B cell (primary cell): ENCODE measurements around the gene PSMD8. TPM values are rescaled to one million over a fixed set of nuclear protein-coding genes. Genes with fewer than 3 reads are reported as not detected.

Source experiments
- ATAC-seq: fragments of 200-7000 bp; cut with Tn5 transposase; one replicate; pipeline ENCODE4 v1.10.0; 2021; ENCODE audit warnings: low read depth, mild to moderate bottlenecking, moderate number of reproducible peaks, moderate library complexity
- CTCF ChIA-PET: fragments of 350-600 bp; sonication (Branson Sonifier 250); formaldehyde crosslinking; loops from one replicate; lab custom pipeline; 2021; ENCODE audit warnings: antibody characterized with exemption, inconsistent platforms; lab: Charles Lee
- POLR2A ChIA-PET: fragments of 350-600 bp; sonication (Branson Sonifier 250); formaldehyde crosslinking; loops from one replicate; lab custom pipeline; 2021; ENCODE audit warnings: antibody characterized with exemption; lab: Charles Lee
- DNase-seq: peaks from one replicate; pipeline ENCODE4 v3.0.0; 2013
- H2AFZ ChIP-seq: 2 replicates; pipeline ENCODE4 v1.6.1; 2012; ENCODE audit warnings: mild to moderate bottlenecking, low read depth, low read length; ENCODE audit not compliant: insufficient read depth, poor library complexity, severe bottlenecking
- H3K27ac ChIP-seq, 2 donors: 1 replicate in 1 of 2; 2 replicates in 1 of 2; pipeline ENCODE4 v1.5.1; 2012 to 2013; ENCODE audit warnings: low read length in 2 of 2, mild to moderate bottlenecking in 2 of 2, moderate library complexity in 1 of 2
- H3K27me3 ChIP-seq, 4 experiments: fragments of 200-600 bp in 1 of 4; sonication (generic) in 1 of 4; replicated peaks in 1 of 4; 1 replicate in 2 of 4; 2 replicates in 2 of 4; pipeline versions ENCODE4 v1.6.1 to v1.7.0; 2013 to 2016; ENCODE audit warnings: low read length in 3 of 4, mild to moderate bottlenecking in 2 of 4, mixed read lengths in 1 of 4, moderate library complexity in 1 of 4; ENCODE audit not compliant: insufficient read depth in 4 of 4, control insufficient read depth in 3 of 4; ENCODE audit errors: control extremely low read depth in 1 of 4
- H3K36me3 ChIP-seq, 2 experiments: replicated peaks in 1 of 2; 1 replicate in 1 of 2; 2 replicates in 1 of 2; pipeline versions ENCODE4 v1.6.1 to v1.7.1; 2013; ENCODE audit warnings: low read length in 1 of 2; ENCODE audit not compliant: insufficient read depth in 2 of 2, control insufficient read depth in 1 of 2; ENCODE audit errors: control extremely low read depth in 1 of 2, extremely low read depth in 1 of 2
- H3K4me1 ChIP-seq, 2 donors: fragments of 200-600 bp in 1 of 2; sonication (generic) in 1 of 2; 1 replicate in 1 of 2; 2 replicates in 1 of 2; pipeline versions ENCODE4 v1.5.1 to v1.6.1; 2013 to 2017; ENCODE audit warnings: low read length in 2 of 2; ENCODE audit not compliant: control insufficient read depth in 2 of 2, insufficient read depth in 2 of 2
- H3K4me2 ChIP-seq: replicated peaks from 2 replicates; pipeline ENCODE3; 2012; ENCODE audit warnings: mild to moderate bottlenecking, low read depth, low read length; ENCODE audit not compliant: poor library complexity, severe bottlenecking
- H3K4me3 ChIP-seq, 5 experiments: fragments of 200-600 bp in 1 of 5; sonication (generic) in 1 of 5; 1 replicate in 3 of 5; 2 replicates in 2 of 5; pipeline versions ENCODE4 v1.5.1 to v1.7.0; 2011 to 2016; ENCODE audit warnings: low read length in 4 of 5, mild to moderate bottlenecking in 4 of 5, low read depth in 2 of 5, control low read depth in 1 of 5, moderate library complexity in 1 of 5; ENCODE audit not compliant: insufficient read depth in 1 of 5; ENCODE audit errors: control extremely low read depth in 1 of 5, extremely low read depth in 1 of 5
- H3K79me2 ChIP-seq: fragments of 200-600 bp; sonication (generic); one replicate; pipeline ENCODE4 v1.6.0; 2016; ENCODE audit warnings: low read length; ENCODE audit not compliant: control insufficient read depth, insufficient read depth
- H3K9ac ChIP-seq: fragments of 200-600 bp; sonication (generic); 2 replicates; pipeline ENCODE4 v1.6.1; 2017; ENCODE audit warnings: mild to moderate bottlenecking, low read length, moderate library complexity
- H3K9me3 ChIP-seq, 3 donors: one replicate each; pipeline versions ENCODE4 v1.6.1 to v1.7.1; 2013; ENCODE audit warnings: low read length in 2 of 3; ENCODE audit not compliant: control insufficient read depth in 2 of 3, insufficient read depth in 1 of 3; ENCODE audit errors: control extremely low read depth in 1 of 3
- H4K20me1 ChIP-seq: 2 replicates; pipeline ENCODE4 v1.6.0; 2012; ENCODE audit warnings: mild to moderate bottlenecking, low read length; ENCODE audit not compliant: insufficient read depth, control insufficient read depth, poor library complexity, severe bottlenecking
- H3K27ac Mint-ChIP-seq: one replicate; pipeline ENCODE4 v1.8.0; 2021; ENCODE audit warnings: mixed read lengths
- H3K27me3 Mint-ChIP-seq: one replicate; pipeline ENCODE4 v1.8.0; 2021; ENCODE audit warnings: mixed read lengths
- H3K4me1 Mint-ChIP-seq: one replicate; pipeline ENCODE4 v1.8.0; 2021; ENCODE audit warnings: mixed read lengths
- H3K4me3 Mint-ChIP-seq: one replicate; pipeline ENCODE4 v1.8.0; 2021; ENCODE audit warnings: mixed read lengths
- H3K9me3 Mint-ChIP-seq: one replicate; pipeline ENCODE4 v1.8.0; 2022; ENCODE audit warnings: mixed read lengths; ENCODE audit not compliant: insufficient read depth
- EZH2 ChIP-seq: IDR thresholded peaks from 2 replicates; pipeline ENCODE4 v1.6.1; 2012; ENCODE audit warnings: borderline replicate concordance, low read depth, mild to moderate bottlenecking, moderate library complexity, low read length; ENCODE audit not compliant: insufficient read depth, poor library complexity, severe bottlenecking
- WGBS: methylation state at CpG from one replicate; pipeline ENCODE4 v1.1.5; 2013; ENCODE audit warnings: missing lambda C conversion rate; ENCODE audit not compliant: insufficient coverage; 5-methylcytosine and 5-hydroxymethylcytosine counted together
- intact Hi-C: fragments of 100-400 bp; cut with micrococcal nuclease; formaldehyde crosslinking; loops from one replicate; pipeline ENCODE4 v1.10.0; 2022
- polyA plus RNA-seq: library from polyadenylated mRNA; depleted of rRNA; stranded (reverse); fragments of >200 nt; gene quantifications from 2 replicates; pipeline ENCODE4 v1.2.3, GENCODE V29; 2012
- total RNA-seq, 2 donors: library from RNA; stranded (reverse); fragments of 120-200 nt in 1 of 2; gene quantifications; 1 replicate in 1 of 2; 2 replicates in 1 of 2; pipeline versions ENCODE4 v1.2.3 to v1.2.4, GENCODE V29; 2013 to 2022
- TF ChIP-seq, protein P1 (sequence below): fragments of 200-600 bp; IDR thresholded peaks from one replicate; pipeline ENCODE4 v1.8.0; 2022; ENCODE audit warnings: antibody characterized with exemption, mild to moderate bottlenecking

PSMD8 gene
- total and polyA plus RNA-seq, 2 donors (not counting 1 experiment from before 2014, with no cell fraction given), result 88.1 to 122 TPM

- Mint-ChIP-seq H3K27me3 (peaks cover 9% of the 10 kb centered on the region), H3K4me3 (peak overlapping the region; percentile 94), H3K27ac (no peak overlapping the region), H3K9me3 (no peaks in the 10 kb centered on the region), H3K4me1 (peaks cover 18% of the 10 kb centered on the region)
- DNase-seq (no peak), ATAC-seq (no peak)
- Histone ChIP-seq H3K4me2 (no peak overlapping the region), H3K27me3 (peaks cover 0 to 5% (median 0%) of the 10 kb centered on the region in 4 experiments), H4K20me1 (no peaks in the 10 kb centered on the region), H3K79me2 (peaks cover 11% of the 10 kb centered on the region), H3K27ac (no peak overlapping the region), H2AFZ (no peak overlapping the region), H3K4me3 (no peak overlapping the region), H3K9me3 (no peaks in the 10 kb centered on the region), H3K4me1 (peaks cover 5 to 14% of the 10 kb centered on the region in 2 donors), H3K9ac (no peak overlapping the region), H3K36me3 (peaks cover 2 to 24% of the 10 kb centered on the region in 2 experiments)
- 94% methylated on average over 3 of the region's 6 CpGs for WGBS
- TF ChIP-seq, protein P1, sequence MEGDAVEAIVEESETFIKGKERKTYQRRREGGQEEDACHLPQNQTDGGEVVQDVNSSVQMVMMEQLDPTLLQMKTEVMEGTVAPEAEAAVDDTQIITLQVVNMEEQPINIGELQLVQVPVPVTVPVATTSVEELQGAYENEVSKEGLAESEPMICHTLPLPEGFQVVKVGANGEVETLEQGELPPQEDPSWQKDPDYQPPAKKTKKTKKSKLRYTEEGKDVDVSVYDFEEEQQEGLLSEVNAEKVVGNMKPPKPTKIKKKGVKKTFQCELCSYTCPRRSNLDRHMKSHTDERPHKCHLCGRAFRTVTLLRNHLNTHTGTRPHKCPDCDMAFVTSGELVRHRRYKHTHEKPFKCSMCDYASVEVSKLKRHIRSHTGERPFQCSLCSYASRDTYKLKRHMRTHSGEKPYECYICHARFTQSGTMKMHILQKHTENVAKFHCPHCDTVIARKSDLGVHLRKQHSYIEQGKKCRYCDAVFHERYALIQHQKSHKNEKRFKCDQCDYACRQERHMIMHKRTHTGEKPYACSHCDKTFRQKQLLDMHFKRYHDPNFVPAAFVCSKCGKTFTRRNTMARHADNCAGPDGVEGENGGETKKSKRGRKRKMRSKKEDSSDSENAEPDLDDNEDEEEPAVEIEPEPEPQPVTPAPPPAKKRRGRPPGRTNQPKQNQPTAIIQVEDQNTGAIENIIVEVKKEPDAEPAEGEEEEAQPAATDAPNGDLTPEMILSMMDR, result no peak
- no peak for TF ChIP-seq EZH2
- ChIA-PET CTCF (interaction anchor here (0.5 to 5.0 kb wide), 7 partner anchors 17 to 527 kb away, joined by 3 to 90 read pairs (median 4); partner anchors contain the start of genes GGN, MRPS12, PSMD8 and SARS2), POLR2A (interaction anchor here (0.6 kb wide), 1 partner anchor 618 kb away, joined by 3 read pairs; no protein-coding TSS in a partner anchor)
- intact Hi-C loops, result loop anchor here (5.0 kb wide), 2 partner anchors 327 to 922 kb away; no protein-coding TSS in a partner anchor
Measured at GRCh38 chr19:38404858-38405257, 30.5 kb downstream of the PSMD8 start.

DNA sequence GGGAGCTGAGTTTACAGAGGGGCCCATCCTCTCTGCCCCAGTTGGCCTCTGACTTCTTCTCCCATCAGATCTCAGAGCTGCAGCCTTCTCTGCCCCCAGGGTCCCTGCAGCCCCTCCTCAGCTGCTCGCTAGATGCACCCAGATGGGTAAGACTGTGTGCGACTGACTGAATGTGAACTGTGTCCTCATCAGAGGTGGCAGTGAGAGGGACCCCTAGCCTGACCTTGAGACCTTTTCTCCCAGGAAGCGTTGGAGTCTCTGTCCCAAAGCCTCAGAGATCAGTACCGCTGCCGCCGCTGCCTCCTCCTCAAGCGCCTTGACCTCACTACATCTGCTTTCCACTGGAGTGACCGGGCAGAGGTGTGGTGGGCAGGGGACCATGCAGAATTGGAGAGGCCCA lies 30.9 kb downstream of the PSMD8 start:
- DNase-seq, result no peak
- H3K27ac ChIP-seq, result no peak overlapping the region
- TF ChIP-seq, protein P1, result no peak
- TF ChIP-seq EZH2, result no peak
- H3K9me3 ChIP-seq, result no peaks in the 10 kb centered on the region
- no peak overlapping the region for H3K4me2 ChIP-seq
- peaks cover 0 to 4% (median 0%) of the 10 kb centered on the region in 4 experiments for H3K27me3 ChIP-seq
- Mint-ChIP-seq H3K27ac (peak overlapping the region; percentile 15), H3K9me3 (no peaks in the 10 kb centered on the region), H3K4me1 (peaks cover 18% of the 10 kb centered on the region), H3K27me3 (peaks cover 7% of the 10 kb centered on the region), H3K4me3 (peak overlapping the region; percentile 47)
- peaks cover 2 to 24% of the 10 kb centered on the region in 2 experiments for H3K36me3 ChIP-seq
- H2AFZ ChIP-seq, result no peak overlapping the region
- peaks cover 11% of the 10 kb centered on the region for H3K79me2 ChIP-seq
- no peak overlapping the region for H3K9ac ChIP-seq
- ChIA-PET POLR2A (no interaction called here), CTCF (interaction anchor here (0.6 to 5.0 kb wide), 5 partner anchors 18 to 388 kb away, joined by 3 to 90 read pairs (median 3); partner anchors contain the start of genes GGN and PSMD8)
- WGBS, result 98% methylated on average over 7 of the region's 8 CpGs
- ATAC-seq, result no peak
- no peak overlapping the region for H3K4me3 ChIP-seq
- H3K4me1 ChIP-seq, result peaks cover 5 to 14% of the 10 kb centered on the region in 2 donors
- no peaks in the 10 kb centered on the region for H4K20me1 ChIP-seq
- intact Hi-C loops, result no loop called here
